HepG2 (cell line): Measurements from ENCODE around the gene TLK1. TPM values are rescaled to one million over a fixed set of nuclear protein-coding genes. Genes with fewer than 3 reads are reported as not detected.
A peak's percentile ranks its signal among the peaks of the same experiment; 100 is the strongest.

Experiments used
- GMEB2 ChIP-seq: IDR thresholded peaks from 2 replicates; pipeline ENCODE4 v1.6.1; 2016; ENCODE audit warnings: missing biosample characterization, missing genetic modification reagents, low read depth
- RARA ChIP-seq: IDR thresholded peaks from 2 replicates; pipeline ENCODE4 v1.6.1; 2016; ENCODE audit warnings: missing genetic modification reagents, missing compliant biosample characterization
- SCMH1 ChIP-seq: sonication (generic); formaldehyde crosslinking; IDR thresholded peaks from 2 replicates; pipeline ENCODE4 v1.9.0; 2021; ENCODE audit warnings: missing genetic modification reagents, mild to moderate bottlenecking, borderline replicate concordance
- YEATS2 ChIP-seq: sonication (generic); formaldehyde crosslinking; IDR thresholded peaks from 2 replicates; pipeline ENCODE4 v1.4.0; 2020; ENCODE audit warnings: missing genetic modification reagents, borderline replicate concordance
- ZBTB4 ChIP-seq: sonication (generic); formaldehyde crosslinking; IDR thresholded peaks from 2 replicates; pipeline ENCODE4 v1.4.0; 2020; ENCODE audit warnings: missing genetic modification reagents, mild to moderate bottlenecking, borderline replicate concordance
- ZBTB7A ChIP-seq: sonication (generic); formaldehyde crosslinking; IDR thresholded peaks from 2 replicates; pipeline ENCODE4 v1.8.0; 2022; ENCODE audit warnings: mild to moderate bottlenecking, missing genetic modification reagents
- ZNF510 ChIP-seq: sonication (generic); formaldehyde crosslinking; IDR thresholded peaks from 2 replicates; pipeline ENCODE4 v1.4.0; 2020; ENCODE audit warnings: low read depth, mild to moderate bottlenecking, missing genetic modification reagents
- polyA plus RNA-seq, 8 experiments: library from polyadenylated mRNA; depleted of rRNA in 3 of 8; stranded (reverse) in 7 of 8; unstranded in 1 of 8; fragments of >200 nt; fragmentation: Illumina TruSeq in 4 of 8; extraction: Trizol in 4 of 8; gene quantifications; 2 replicates each; pipeline versions ENCODE4 v1.2.1 to v1.2.3, GENCODE V29; 2011 to 2016; ENCODE audit warnings: low read depth in 4 of 8, missing spikeins in 1 of 8, mixed read lengths in 1 of 8; ENCODE audit not compliant: insufficient read depth in 1 of 8
- total RNA-seq, 5 experiments: library from RNA; depleted of rRNA; stranded (reverse); fragments of >200 nt; fragmentation: Illumina TruSeq; extraction: Trizol; gene quantifications; 2 replicates each; pipeline ENCODE4 v1.2.3, GENCODE V29; 2016; ENCODE audit warnings: low read depth in 1 of 5

TLK1 gene
- total and polyA plus RNA-seq, 2 of the 13 experiments (the other 11 are each of a cell fraction or from before 2014, with no cell fraction given): 16.8 to 28.7 TPM

GRCh38 chr2:170975127-170975942 is 185.4 kb downstream of the TLK1 start (continued):
- TF ChIP-seq ZBTB4 (CRISPR knock-in tag) (peak; percentile 64; the same call in 1 of the 2 replicates), ZNF510 (CRISPR knock-in tag) (no peak), SCMH1 (CRISPR knock-in tag) (no peak), GMEB2 (CRISPR knock-in tag) (no peak), YEATS2 (CRISPR knock-in tag) (no peak), RARA (CRISPR knock-in tag) (peak; percentile 8; the same call in 1 of the 2 replicates), ZBTB7A (CRISPR knock-in tag) (peak; percentile 67; the same call in 1 of the 2 replicates)
